HL-60/S4 (cell line): Measurements from ENCODE around the gene RXRG.

Experiments used
- in situ Hi-C: fragments of 300-500 bp; cut with MboI; formaldehyde crosslinking; loops from 2 replicates; pipeline ENCODE4 v1.14.3; 2022; ENCODE audit warnings: low sequenced_read_pairs

RXRG gene

DNA sequence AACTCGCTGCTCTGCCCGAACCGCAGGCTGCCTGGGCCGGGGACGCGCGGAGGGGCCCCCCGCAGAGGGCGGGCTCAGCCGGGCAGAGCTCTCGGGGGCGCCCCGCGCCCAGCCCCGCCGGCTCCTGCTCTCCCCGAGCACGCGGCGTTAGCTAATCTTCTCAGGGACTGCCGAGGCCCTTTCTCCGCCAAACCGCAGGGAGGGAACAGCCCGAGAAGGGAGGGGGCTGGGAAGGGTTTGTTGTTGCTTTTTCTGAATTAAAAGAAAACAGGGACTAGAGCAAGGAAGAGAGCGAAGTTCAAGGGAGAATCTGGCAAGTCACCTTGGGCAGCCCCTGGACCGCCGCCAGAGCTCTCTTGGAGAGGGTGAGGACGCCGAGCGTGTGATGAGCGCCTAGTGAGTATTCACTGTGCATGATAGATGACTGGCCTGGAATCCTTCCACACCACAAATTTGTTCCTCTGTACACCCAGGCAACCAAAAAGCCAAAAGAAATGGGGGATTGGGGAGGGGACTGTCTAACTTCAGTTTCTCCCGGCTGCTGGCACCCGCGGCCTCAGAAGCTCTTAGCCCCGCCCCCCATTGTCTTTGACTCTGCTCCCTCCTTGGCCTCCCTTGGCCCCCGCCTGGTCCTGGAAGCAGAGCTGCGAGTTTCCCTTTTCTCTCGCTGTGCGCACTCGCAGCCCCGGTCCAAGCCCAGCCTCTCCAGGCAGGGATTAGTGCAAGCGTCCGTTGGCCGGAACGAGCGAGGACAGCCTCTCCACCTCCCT, 68.7 kb downstream of the RXRG start:
- in situ Hi-C loops, result loop anchor here (25.0 kb wide), 1 partner anchor 536 kb away; no protein-coding TSS in a partner anchor

GRCh38 chr1:165375623-165376022, 69.3 kb downstream of the RXRG start:
- in situ Hi-C loops, result loop anchor here (25.0 kb wide), 1 partner anchor 537 kb away; no protein-coding TSS in a partner anchor

DNA sequence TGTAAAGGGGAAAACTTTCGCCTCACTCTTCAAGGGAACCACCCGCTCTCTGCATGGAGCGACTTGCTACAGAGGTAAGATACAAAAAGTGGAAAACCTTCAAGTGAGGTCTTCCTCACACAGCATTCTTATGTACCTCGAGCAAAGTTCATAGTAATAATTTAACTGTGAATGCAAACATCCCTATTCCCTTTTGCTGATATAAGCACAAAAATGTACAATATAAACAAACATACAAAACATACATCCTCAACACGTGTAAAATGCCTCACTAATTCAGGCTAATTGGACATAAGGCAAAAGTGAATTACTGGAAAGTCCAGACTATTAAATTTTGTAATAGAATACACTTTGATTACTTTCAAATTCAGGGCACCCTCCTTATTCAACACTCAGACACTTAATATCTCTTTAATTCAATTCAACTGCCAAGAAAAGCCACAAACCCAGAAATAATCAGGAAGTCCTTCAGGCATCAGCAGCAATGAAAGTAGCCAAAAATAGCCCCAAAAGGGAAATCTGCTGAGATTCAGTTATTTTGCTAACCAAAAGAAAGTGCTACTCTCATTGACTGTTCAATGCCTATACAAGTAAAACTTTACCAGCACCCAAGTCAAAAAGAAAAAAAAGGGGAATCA, 73.2 kb downstream of the RXRG start:
- in situ Hi-C loops, result no loop called here

DNA sequence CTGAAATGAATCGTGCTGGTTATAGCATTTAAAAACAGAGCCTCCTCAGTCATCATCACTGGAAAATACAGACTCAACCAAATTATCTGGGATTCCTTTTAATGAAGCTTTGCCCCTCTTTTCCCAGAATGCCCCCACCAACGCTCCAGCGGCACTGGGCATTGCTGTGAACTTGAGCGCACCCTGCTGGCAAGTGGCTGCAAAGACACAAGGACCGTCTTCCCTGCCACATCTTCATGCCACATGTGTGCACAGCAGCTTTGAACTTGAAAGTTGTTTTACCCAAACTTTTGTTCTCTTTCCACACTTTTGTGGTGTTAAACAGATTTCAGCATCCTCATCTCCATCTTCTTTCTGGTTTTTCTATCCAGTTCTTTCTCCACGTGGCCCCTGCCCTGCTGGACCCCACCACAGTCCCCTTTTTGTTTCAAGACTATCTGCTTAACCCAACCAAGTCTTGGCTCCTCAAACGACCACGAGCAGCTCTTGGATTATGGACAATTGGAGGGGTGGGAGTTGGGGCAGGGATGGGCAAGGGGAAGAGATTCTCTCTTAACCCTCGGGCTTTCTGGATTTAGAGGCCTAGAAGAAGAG, 75.6 kb downstream of the RXRG start:
- in situ Hi-C loops, result no loop called here

DNA sequence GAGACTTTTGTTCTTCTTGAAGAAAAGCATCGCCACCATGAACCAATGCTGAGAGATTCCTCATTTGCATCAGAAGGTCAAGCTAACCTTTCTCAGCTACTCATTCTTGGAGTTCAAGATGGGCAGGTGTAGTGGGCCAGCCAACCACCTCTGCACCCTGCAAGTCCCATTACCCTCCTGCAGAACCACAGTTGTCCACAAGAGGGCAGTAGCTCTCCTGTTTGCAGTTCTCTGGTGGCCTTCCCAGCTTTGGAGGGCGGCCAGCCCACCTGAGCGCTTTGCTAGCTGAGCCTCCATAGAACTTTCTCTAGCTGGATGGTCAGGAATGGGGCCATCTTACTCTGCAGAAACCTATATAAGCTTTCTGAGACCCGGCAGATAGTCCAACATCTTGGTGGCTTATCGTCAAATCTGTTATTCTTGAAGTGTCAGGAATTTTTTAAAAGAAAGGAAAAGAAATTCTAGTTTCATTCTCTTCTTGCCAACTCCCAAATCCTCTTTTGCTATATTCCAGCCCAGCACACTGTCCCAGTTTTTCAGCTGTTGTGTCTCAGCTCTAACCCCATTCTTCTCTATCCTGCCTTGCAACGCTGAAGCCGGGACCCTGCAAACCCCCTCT, 77.4 kb downstream of the RXRG start:
- in situ Hi-C loops, result no loop called here

GRCh38 chr1:165365341-165365740, 79.6 kb downstream of the RXRG start:
- in situ Hi-C loops, result no loop called here

GRCh38 chr1:165364568-165365133, 80.3 kb downstream of the RXRG start:
- in situ Hi-C loops, result no loop called here

DNA sequence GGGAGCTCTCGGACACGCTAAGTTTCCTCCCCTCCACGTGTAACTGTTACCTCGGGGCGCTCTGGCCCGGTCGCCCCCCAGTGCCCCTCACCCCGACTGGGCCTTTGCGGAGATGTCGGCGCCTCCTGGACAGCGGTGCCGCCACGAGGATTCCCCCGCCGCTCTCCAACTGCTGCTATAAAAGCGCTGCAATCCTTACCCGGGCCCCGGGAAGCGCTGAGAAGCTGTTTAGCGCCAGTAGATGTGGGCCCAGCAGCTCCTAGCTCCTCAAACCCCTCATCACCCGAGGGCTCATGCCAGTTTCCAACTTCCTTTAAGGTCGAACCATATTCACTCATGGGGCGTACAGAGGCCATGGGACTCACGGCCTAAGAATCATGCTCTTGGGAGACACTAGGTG, 88.0 kb downstream of the RXRG start:
- in situ Hi-C loops, result no loop called here

- in situ Hi-C loops, result no loop called here
These were observed 88.7 kb downstream of the RXRG start, which contains the start of gene LMX1A for GRCh38 chr1:165355977-165356811. Gene LMX1A, minus strand, starts transcription at chr1:165356715. Its CDS starts 1,156 bp downstream, at chr1:165355559.

DNA sequence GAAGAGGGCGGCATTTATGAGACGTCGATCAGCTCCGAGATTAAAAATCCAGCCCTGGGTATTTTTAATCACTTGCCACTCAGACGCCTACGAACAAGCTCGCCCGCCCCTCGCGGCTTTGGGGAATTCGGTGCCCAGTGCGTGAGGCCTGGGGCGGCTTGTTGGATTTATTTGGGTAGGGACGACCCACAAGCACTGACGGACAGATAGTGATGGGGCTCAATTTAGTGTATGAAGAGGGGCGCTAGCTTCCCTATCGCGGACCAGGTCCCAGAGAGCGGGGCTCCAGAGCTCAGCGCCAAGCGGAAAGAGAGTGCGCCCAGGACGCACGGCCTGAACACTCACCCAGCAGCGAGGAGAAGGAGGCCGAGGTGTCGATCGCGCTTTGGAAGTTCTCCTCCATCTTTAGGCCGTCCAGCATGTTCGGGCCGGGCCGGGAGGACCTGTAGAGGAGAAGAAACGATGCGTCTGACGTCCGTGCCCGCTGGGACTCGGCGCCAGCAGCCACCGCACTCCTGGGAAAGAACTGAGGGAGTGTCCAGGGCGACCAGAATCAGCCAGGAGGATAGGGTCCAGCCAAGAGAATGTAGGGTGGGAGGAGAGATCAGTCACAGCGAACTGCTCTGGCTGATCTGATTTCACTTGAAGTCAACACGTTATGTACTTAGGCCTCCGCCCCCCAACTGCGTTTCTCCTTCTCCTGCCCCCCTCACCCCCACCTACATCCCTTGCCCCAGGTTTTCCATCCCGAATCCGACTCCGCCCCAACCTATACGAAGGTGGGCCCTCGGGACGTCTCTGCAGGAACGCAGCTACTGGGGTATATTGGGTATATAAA, 89.6 kb downstream of the RXRG start:
- in situ Hi-C loops, result no loop called here

GRCh38 chr1:165354739-165355138, 90.2 kb downstream of the RXRG start:
- in situ Hi-C loops, result no loop called here

- in situ Hi-C loops, result no loop called here
These were observed 90.9 kb downstream of the RXRG start for GRCh38 chr1:165353731-165354671.

GRCh38 chr1:165352442-165353293, 92.3 kb downstream of the RXRG start:
- in situ Hi-C loops, result no loop called here

DNA sequence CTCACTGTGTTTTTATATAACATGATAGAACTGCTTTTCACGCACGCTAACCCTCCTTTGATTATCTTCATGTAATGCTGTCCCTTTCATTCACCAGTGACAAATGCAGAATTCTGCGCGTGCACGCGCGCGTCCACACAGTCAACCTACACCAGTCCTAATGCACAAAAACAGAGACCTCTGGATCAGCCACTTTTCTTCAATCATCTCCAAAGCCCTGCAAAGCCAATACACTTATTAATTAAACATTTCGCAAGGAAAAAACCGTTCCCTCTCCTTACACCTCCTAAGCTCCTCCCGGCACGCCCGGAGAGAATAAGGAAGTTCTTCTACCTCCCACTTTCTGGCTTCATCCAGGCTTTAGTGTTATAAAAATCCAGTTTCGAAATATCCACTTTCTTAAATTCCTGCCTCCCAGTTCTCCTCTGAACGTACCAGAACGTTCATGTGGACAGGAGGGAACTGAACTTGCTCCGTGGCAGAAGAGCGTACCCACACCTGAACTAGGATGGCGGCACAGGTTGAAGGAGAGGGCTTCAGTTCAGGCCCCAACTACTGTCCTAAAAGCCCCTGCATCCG, 93.0 kb downstream of the RXRG start:
- in situ Hi-C loops, result no loop called here
